NCI-H748 treated with DMSO at 0.1 percent for 48 hours (cell line): ENCODE data around the gene BTBD16.

ENCODE experiments used
- DNase-seq: peaks from one replicate; lab custom pipeline; 2025; lab: John Stamatoyannopoulos, UW

BTBD16 gene

DNA sequence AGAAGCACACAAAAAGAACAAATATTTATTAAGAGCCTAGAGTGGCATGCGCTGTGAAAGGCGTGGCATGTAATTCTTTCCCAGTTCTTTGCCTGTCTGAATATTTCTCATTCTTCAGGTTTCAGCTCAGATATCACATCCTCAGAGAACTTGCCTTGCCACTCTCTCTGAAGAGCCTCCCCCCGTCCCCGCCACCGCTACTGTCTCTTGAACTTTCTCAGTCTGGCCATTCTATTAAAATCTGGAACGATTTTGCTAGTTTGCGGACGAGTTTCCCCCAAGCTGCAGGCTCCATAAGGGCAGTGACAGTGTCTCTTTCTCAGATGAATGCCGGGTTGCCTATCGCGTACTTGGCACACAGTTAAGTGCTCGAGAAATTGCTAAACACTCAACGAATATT lies 102.6 kb downstream of the BTBD16 start:
- no peak for DNase-seq

GRCh38 chr10:122374237-122374858 lies 103.3 kb downstream of the BTBD16 start, which contains the start of gene PLEKHA1:
TSS of gene PLEKHA1 (plus strand) at chr10:122374708. CDS start at chr10:122393201, 18,493 bp downstream.
- peak; percentile 69 for DNase-seq

- DNase-seq, result no peak
Measured at GRCh38 chr10:122374859-122375678, 104.0 kb downstream of the BTBD16 start.

- DNase-seq, result no peak
Measured at GRCh38 chr10:122375679-122376160, 104.6 kb downstream of the BTBD16 start.

GRCh38 chr10:122376364-122376961 lies 105.4 kb downstream of the BTBD16 start:
- DNase-seq, result no peak

DNA sequence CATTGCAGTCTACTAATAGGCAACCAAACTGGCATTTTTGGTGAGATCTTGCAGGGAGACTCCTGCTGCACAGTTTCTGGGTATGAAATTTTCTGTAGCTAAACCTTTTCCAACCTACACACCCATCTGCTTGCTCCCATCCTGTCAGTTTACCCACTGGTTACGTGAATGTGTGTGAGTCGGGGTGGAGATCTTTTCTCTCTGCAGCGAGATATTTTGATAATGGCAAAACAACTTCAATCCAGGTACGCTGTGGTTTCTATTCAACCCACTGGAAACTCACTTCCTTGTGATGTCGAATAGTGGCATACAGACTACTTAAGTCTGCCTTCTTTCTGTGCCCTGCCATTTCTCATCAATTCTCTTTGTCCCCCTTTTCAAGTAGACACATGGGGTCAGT lies 107.9 kb downstream of the BTBD16 start:
- DNase-seq, result no peak

- DNase-seq, result no peak
Measured at GRCh38 chr10:122379537-122379936, 108.4 kb downstream of the BTBD16 start.

GRCh38 chr10:122380703-122381102 lies 109.6 kb downstream of the BTBD16 start:
- DNase-seq, result no peak

GRCh38 chr10:122381680-122382079 lies 110.6 kb downstream of the BTBD16 start:
- DNase-seq, result no peak

DNA sequence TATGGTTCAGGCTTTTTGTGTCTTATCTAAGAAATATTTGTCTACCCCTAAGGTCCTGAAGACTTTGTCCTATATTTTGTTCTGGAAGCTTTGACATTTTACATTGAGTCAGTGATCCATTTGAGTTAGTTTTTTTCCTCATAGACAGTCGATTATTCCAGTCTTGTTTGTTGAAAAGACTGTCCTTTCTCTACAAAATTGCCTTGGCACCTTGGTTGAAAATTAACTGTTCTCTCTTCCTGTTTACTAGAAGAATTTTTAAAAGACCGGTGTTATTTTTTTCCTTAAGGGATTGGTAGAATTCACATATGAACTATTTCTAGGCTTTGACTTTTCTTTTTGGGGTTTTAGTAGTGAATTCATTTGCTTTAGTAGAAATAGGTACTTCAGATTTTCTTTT lies 115.4 kb downstream of the BTBD16 start:
- DNase-seq, result no peak

DNA sequence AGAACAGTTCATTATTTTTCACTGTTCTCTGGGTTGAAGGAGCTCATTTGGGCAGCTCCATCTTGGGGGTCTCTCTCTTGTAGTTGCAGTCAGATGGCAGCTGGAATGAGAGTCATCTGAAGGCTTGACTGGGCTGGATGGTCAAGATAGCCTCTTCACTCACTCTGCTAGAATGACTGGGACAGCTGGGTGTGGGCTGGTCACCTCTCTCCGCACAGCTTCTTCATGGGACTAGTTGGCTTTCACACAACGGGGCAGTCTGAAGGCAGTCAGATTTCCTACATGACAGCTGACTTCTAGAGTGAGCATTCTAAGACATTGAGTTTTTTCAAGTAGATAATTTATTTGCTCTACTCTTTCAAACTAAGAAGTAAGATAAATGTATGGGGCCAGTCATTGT lies 116.5 kb downstream of the BTBD16 start:
- no peak for DNase-seq
